ENCODE data around the gene CCDC122. TPM values are rescaled to one million over a fixed set of nuclear protein-coding genes. Genes with fewer than 3 reads are reported as not detected.
A peak's percentile ranks its signal among the peaks of the same experiment; 100 is the strongest.

CCDC122 gene
- total and polyA plus RNA-seq, 2 experiments from 2014 or later: 5.3 to 10.3 TPM

- Histone ChIP-seq H3K4me1 (ENCODE audit: insufficient read depth) (no peaks in the 10 kb centered on the region), H3K27ac (no peak overlapping the region), H3K4me3 (no peak overlapping the region), H2AFZ (no peak overlapping the region), H4K20me1 (ENCODE audit: insufficient read depth, poor library complexity, severe bottlenecking) (no peaks in the 10 kb centered on the region), H3K9me3 (ENCODE audit: low read depth) (no peaks in the 10 kb centered on the region), H3K36me3 (replicated peaks; ENCODE audit: insufficient read depth, low read depth) (no peaks in the 10 kb centered on the region), H3K9me2 (replicated peaks; ENCODE audit: insufficient read depth) (no peaks in the 10 kb centered on the region), H3K4me2 (no peak overlapping the region), H3K27me3 (no peaks in the 10 kb centered on the region), H3K79me2 (no peaks in the 10 kb centered on the region)
- DNase-seq (ENCODE audit: low spot score): peak; percentile 81
- TF ChIP-seq EZH2phosphoT487 (IDR thresholded peaks at IDR 0.05; ENCODE audit: low read depth, severe bottlenecking, unreplicated experiment) (no peak), EZH2 (IDR thresholded peaks at IDR 0.05; ENCODE audit: borderline replicate concordance) (no peak)
- TF ChIP-seq, protein P1, sequence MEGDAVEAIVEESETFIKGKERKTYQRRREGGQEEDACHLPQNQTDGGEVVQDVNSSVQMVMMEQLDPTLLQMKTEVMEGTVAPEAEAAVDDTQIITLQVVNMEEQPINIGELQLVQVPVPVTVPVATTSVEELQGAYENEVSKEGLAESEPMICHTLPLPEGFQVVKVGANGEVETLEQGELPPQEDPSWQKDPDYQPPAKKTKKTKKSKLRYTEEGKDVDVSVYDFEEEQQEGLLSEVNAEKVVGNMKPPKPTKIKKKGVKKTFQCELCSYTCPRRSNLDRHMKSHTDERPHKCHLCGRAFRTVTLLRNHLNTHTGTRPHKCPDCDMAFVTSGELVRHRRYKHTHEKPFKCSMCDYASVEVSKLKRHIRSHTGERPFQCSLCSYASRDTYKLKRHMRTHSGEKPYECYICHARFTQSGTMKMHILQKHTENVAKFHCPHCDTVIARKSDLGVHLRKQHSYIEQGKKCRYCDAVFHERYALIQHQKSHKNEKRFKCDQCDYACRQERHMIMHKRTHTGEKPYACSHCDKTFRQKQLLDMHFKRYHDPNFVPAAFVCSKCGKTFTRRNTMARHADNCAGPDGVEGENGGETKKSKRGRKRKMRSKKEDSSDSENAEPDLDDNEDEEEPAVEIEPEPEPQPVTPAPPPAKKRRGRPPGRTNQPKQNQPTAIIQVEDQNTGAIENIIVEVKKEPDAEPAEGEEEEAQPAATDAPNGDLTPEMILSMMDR (IDR thresholded peaks at IDR 0.05; ENCODE audit: poor library complexity): peak; percentile 88
- 1% methylated on average over 3 of the region's 3 CpGs for WGBS (ENCODE audit: low lambda C conversion rate, missing lambda C conversion rate)
Observed at GRCh38 chr13:43905435-43906031, 26.0 kb upstream of the CCDC122 start.

GRCh38 chr13:43895940-43896339 lies 16.4 kb upstream of the CCDC122 start:
- H3K4me1 ChIP-seq (ENCODE audit: insufficient read depth): no peaks in the 10 kb centered on the region
- no peaks in the 10 kb centered on the region for H3K36me3 ChIP-seq (replicated peaks; ENCODE audit: insufficient read depth, low read depth)
- no peaks in the 10 kb centered on the region for H3K9me3 ChIP-seq (ENCODE audit: low read depth)
- no peaks in the 10 kb centered on the region for H3K27me3 ChIP-seq
- no peaks in the 10 kb centered on the region for H3K9me2 ChIP-seq (replicated peaks; ENCODE audit: insufficient read depth)
- H3K4me3 ChIP-seq: no peak overlapping the region
- no peaks in the 10 kb centered on the region for H4K20me1 ChIP-seq (ENCODE audit: insufficient read depth, poor library complexity, severe bottlenecking)
- no peaks in the 10 kb centered on the region for H3K79me2 ChIP-seq
- WGBS (ENCODE audit: low lambda C conversion rate, missing lambda C conversion rate): 54% methylated on average over 2 of the region's 2 CpGs
- no peak for DNase-seq (ENCODE audit: low spot score)
- H3K4me2 ChIP-seq: peak overlapping the region; percentile 15
- peak overlapping the region; percentile 58 for H3K27ac ChIP-seq
- no peak overlapping the region for H2AFZ ChIP-seq
- TF ChIP-seq EZH2 (IDR thresholded peaks at IDR 0.05; ENCODE audit: borderline replicate concordance): no peak
- TF ChIP-seq, protein P1 (IDR thresholded peaks at IDR 0.05; ENCODE audit: poor library complexity): no peak
- TF ChIP-seq EZH2phosphoT487 (IDR thresholded peaks at IDR 0.05; ENCODE audit: low read depth, severe bottlenecking, unreplicated experiment): no peak

DNA sequence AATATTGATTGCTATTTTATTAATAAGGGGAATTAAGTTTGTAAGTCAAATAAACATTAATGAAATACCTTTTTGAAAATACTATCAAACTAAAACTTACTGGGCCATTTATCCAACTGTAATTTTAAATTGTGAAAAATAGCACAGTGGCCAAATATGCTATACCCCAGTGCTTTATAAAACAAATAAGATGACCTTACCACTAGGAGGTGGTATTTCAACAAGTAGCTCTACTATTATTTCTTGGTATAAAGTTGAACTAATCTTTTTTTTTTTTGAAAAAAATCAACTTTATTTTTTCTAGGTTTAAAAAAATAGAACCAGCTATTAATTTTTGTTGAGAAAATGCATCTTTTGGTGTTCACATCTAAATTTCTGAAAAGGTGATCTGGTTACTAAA lies 14.9 kb upstream of the CCDC122 start:
- no peaks in the 10 kb centered on the region for H3K36me3 ChIP-seq (replicated peaks; ENCODE audit: insufficient read depth, low read depth)

More for the DNA sequence above, 14.9 kb upstream of the CCDC122 start:
- Histone ChIP-seq H4K20me1 (ENCODE audit: insufficient read depth, poor library complexity, severe bottlenecking) (no peaks in the 10 kb centered on the region), H3K9me3 (ENCODE audit: low read depth) (no peaks in the 10 kb centered on the region), H3K27ac (no peak overlapping the region), H3K79me2 (no peaks in the 10 kb centered on the region), H3K4me3 (no peak overlapping the region), H3K9me2 (replicated peaks; ENCODE audit: insufficient read depth) (no peaks in the 10 kb centered on the region), H3K27me3 (no peaks in the 10 kb centered on the region), H3K4me2 (no peak overlapping the region), H3K4me1 (ENCODE audit: insufficient read depth) (no peaks in the 10 kb centered on the region), H2AFZ (no peak overlapping the region)
- TF ChIP-seq EZH2phosphoT487 (IDR thresholded peaks at IDR 0.05; ENCODE audit: low read depth, severe bottlenecking, unreplicated experiment) (no peak), EZH2 (IDR thresholded peaks at IDR 0.05; ENCODE audit: borderline replicate concordance) (no peak)
- TF ChIP-seq, protein P1 (IDR thresholded peaks at IDR 0.05; ENCODE audit: poor library complexity): peak; percentile 24
- no peak for DNase-seq (ENCODE audit: low spot score)
